ENCODE measurements around the gene ACADSB. TPM values are rescaled to one million over a fixed set of nuclear protein-coding genes. Genes with fewer than 3 reads are reported as not detected.

The ACADSB gene
- polyA plus RNA-seq, 4 donors, result 21.3 to 33.2 (median 27.8) TPM

- no peak for DNase-seq (ENCODE audit: low read depth in 4 of 4, low spot score in 3 of 4)
These were observed 84.0 kb downstream of the ACADSB start for GRCh38 chr10:123092635-123093414.

- no peak for DNase-seq (ENCODE audit: low read depth in 4 of 4, low spot score in 3 of 4)
These were observed 84.7 kb downstream of the ACADSB start for GRCh38 chr10:123093489-123093888.

GRCh38 chr10:123096452-123096851 lies 87.6 kb downstream of the ACADSB start:
- no peak for DNase-seq (ENCODE audit: low read depth in 4 of 4, low spot score in 3 of 4)

- no peak for DNase-seq (ENCODE audit: low read depth in 4 of 4, low spot score in 3 of 4)
These were observed 88.2 kb downstream of the ACADSB start for GRCh38 chr10:123097039-123097438.

GRCh38 chr10:123100030-123100762 lies 91.4 kb downstream of the ACADSB start:
- no peak for DNase-seq (ENCODE audit: low read depth in 4 of 4, low spot score in 3 of 4)

- no peak for DNase-seq (ENCODE audit: low read depth in 4 of 4, low spot score in 3 of 4)
These were observed 93.1 kb downstream of the ACADSB start for GRCh38 chr10:123101872-123102271.

- no peak for DNase-seq (ENCODE audit: low read depth in 4 of 4, low spot score in 3 of 4)
These were observed 93.9 kb downstream of the ACADSB start for GRCh38 chr10:123102673-123103072.

- no peak for DNase-seq (ENCODE audit: low read depth in 4 of 4, low spot score in 3 of 4)
These were observed 95.1 kb downstream of the ACADSB start for GRCh38 chr10:123103944-123104343.

Other genes with a start within 250 kb of the ACADSB start
- gene CUZD1, start 163.1 kb upstream of the ACADSB start, polyA plus RNA-seq (ENCODE audit: insufficient read length in 4 of 4), result 1 to 10 TPM; 1.1 to 2.3 (median 1.5) TPM
- 1 to 10 TPM; 4.2 to 5.4 (median 4.9) TPM for gene FAM24B, start 129.4 kb upstream of the ACADSB start, polyA plus RNA-seq (ENCODE audit: insufficient read length in 4 of 4)
- gene FAM24A, start 98.4 kb upstream of the ACADSB start, polyA plus RNA-seq (ENCODE audit: insufficient read length in 4 of 4), result not detected
- 10 to 100 TPM; 15.7 to 22.0 (median 19.9) TPM for gene C10orf88, start 54.8 kb upstream of the ACADSB start, polyA plus RNA-seq (ENCODE audit: insufficient read length in 4 of 4)
- gene PSTK, start 28.6 kb upstream of the ACADSB start, polyA plus RNA-seq (ENCODE audit: insufficient read length in 4 of 4), result 10 to 100 TPM in 1 of 4 donors, 1 to 10 TPM in 3; 8.0 to 10.4 (median 8.3) TPM
- 10 to 100 TPM; 18.6 to 27.5 (median 25.2) TPM for gene IKZF5, start 211 bp upstream of the ACADSB start, polyA plus RNA-seq (ENCODE audit: insufficient read length in 4 of 4)
- not detected for gene HMX3, start 127.0 kb downstream of the ACADSB start, polyA plus RNA-seq (ENCODE audit: insufficient read length in 4 of 4)
- gene HMX2, start 139.1 kb downstream of the ACADSB start, polyA plus RNA-seq (ENCODE audit: insufficient read length in 4 of 4), result 1 to 10 TPM; 1.3 to 2.9 (median 1.9) TPM
- gene BUB3, start 145.4 kb downstream of the ACADSB start, polyA plus RNA-seq (ENCODE audit: insufficient read length in 4 of 4), result 100 to 1,000 TPM; 121 to 137 (median 128) TPM

All from right renal pelvis (tissue), 4 donors.